Activated CD4-positive, alpha-beta T cell treated with anti-CD3 and anti-CD28 coated beads, Interleukin-2, amount 50 U/mL, for 4 hours (primary cell): ENCODE measurements around the gene CEP112.

ENCODE experiments used
- DNase-seq, 2 experiments: peaks; one replicate each; pipeline ENCODE4 v3.0.0-alpha.2; 2020

The CEP112 gene

DNA sequence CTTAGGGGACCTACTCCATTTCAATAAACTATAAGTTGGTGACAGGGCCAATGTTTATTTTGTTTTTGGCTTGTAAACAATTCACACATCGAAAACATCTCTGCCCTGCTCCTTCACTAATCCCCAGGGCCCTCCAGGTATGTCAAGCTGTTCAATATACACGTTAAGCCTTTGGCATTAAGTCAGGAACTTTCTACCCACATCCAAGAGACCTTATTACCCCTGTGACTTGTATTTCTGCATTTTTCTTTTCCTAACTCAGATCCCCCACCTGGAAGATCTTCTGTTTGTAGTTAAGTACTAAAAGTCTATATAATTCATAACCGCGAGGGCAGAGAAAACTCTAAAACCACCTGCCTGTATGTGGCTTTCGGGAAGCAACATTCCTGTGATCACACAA lies 523.7 kb downstream of the CEP112 start:
- DNase-seq: no peak

DNA sequence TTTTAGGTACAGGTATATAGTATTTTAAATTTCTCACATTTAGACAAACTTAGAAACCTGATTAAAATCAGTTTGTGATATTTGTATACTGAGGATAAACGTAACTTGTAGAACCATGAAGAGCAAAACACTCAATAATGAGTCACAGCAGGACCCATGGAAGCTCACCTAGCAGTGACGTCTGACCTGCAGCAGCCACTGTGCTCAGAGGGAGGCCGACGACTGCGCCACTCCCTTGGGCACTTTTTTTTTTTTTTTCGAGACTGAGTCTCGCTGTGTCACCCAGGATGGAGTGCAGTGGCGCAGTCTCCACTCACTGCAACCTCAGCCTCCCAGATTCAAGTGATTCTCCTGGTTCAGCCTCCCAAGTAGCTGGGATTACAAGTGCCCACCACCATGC lies 524.3 kb downstream of the CEP112 start:
- DNase-seq: no peak

DNA sequence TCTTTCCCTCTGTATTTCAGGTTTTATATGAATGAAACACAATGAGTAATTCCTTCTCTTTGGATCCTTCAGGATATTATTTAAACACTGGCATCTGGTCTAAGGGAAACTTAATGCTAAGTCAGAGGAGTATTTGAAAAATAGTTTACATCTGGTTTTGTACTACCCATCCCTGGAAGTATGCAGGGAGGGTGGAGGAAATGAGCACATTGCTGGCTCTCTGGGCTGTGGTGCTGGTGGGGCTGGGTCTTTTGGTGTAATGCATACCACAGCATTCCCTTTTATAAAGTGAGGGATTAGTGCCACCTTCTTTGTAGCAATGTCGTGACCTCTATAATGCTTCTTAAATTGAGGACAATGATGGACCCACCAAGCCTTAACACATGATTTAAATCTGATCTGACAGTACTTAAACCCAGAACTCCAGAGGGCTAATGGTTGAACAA lies 525.0 kb downstream of the CEP112 start:
- no peak for DNase-seq

DNA sequence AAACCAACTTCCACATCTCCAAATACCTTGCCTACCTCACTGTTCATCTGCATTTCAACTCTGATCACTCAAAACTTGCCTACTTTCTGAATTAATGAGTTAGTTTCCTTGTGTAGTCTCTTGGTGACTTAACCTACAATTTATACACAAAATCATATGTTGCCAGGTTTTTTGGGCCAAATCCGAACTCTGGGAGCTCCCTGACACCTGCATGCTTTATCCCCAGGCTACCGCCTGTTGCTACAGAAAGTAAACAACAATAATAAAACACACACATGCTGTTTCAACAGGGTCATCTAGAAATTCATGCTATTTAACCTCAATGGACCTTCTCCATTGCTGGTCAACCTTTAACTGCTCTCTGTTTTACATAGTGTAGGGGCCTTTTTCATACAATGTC lies 526.0 kb downstream of the CEP112 start:
- no peak for DNase-seq

DNA sequence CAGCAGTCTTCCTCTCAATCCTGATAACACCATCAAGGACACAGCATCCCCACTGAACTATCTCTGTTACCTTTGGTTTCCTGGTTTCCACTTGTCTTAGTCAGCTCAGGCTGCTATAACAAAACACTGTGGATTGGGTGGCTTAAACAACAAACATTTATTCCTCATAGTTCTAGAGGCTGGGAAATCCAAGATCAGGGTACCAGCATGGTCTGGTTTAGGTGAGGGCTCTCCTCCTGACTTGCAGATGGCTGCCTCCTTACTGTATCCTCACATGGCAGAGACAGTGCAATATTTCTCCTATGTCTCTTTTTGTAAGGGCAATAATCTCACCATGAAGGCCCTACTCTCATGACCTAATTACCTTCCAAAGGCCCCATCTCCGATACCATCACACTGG lies 527.2 kb downstream of the CEP112 start:
- no peak for DNase-seq

DNA sequence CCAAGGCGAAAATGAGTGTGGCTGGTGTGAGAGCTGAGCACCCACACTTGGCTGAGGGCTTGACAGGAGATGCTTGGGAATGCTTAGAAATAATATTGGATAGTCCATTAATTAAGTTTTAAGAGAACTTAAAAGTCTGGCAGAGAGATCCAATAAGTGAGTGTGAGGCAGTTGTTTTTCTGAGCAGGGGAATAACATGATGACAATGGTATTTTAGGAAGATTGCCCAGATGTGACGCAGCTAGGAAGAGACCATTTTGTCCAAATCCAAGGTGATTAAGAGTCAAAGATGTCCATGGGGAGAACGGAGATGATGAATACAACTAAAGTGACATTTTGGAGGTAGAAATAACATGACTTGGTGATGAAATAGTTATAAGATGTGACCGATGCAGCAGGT lies 527.7 kb downstream of the CEP112 start:
- DNase-seq: no peak

DNA sequence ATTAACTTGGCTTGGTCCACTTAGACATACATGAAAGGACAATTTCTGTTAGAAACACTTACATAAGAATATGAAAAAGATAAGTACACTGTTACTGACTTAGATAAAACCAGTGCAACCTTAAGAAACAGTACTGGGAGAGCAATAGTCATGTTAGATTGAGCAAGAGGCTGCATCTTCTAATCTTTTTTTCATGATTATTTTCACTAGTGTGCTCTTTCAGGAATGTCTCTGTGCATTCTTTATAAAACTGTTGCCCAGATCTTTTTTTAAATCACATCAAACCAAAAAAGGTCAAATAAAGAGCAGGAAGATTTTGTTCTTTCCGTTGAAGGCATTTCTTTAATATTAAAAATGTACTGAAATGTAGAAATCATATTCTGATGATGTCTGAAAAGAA lies 529.7 kb downstream of the CEP112 start:
- no peak for DNase-seq

DNA sequence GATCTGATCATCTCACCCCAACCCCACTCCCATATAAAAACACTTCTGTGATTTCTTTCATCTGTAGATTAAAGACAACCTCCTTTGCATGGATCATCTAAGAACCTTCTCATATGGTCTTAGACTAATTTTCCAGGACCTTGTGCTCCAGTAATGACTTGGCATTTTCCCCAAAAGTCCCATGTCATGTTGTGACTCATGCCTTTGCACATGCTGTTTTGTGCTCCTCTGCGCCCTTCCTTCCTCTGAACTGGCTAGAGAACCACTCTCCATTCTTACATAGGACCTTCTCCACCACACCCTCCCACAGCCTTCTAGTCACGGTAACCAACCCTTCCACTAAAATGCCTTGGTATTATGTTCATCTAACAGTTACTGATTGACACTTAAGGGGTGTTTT lies 531.0 kb downstream of the CEP112 start:
- no peak for DNase-seq

DNA sequence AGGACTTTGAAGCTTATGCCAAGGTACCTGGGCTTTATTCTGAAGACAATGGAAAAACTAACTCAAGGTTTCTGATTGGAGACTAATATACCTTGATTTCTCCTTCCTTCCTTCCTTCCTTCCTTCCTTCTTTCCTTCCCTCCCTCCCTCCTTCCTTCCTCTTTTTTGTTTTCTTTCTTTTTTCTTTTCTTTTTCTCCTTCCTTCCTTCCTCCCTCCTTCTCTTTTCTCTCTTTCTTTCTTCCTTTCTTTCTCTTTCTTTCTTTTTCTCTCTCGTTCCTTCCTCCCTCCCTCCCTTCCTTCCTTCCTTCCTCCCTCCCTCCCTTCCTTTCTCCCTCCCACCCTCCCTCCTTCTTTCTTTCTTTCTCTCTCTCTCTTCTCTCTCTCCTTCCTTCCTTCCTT lies 531.9 kb downstream of the CEP112 start:
- no peak for DNase-seq

DNA sequence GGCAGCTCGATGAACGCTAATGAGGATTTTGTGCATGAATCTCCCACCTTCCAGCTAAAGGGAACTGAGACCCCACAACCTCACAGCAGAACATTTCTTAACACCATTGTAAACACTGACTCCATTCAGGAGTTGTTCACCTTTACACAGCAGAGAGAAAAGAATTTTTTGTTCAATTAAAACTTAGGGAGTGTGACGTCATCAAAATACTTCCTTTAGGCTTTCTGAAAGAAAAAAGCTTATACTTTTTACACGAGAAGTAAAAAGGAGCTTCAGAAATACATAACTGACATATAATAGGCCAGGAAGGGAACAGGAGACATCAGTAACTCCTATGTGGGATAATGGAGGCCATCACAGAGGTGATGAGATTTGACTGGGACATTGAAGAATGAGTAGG lies 532.4 kb downstream of the CEP112 start:
- DNase-seq: no peak

DNA sequence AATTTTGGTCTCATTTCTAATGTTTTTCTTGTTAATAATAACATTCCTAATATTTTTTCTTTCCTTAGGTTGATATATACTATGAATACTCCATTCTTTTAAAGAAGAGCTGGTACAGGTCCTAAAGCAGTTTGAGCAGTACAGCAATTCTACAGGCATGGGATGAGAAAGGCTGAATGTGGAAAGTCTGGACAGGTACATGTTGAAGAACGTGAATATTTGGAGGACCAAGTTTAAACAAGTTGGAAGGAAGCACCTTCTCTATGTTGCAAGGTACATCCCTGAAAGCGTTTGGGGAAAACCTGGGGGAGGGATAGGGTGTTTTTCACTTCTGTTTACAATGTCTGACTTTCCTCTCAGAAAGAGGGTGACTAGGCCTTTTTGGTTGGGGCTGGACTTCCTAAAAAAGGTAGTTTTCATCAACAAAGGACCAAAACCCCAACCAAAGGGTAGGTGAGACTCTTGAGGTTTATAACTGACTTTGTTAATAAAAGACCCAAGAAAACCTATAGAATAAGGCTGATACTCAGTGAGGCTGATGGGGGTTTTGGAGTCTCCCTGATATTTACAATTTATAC lies 534.6 kb downstream of the CEP112 start:
- no peak for DNase-seq

DNA sequence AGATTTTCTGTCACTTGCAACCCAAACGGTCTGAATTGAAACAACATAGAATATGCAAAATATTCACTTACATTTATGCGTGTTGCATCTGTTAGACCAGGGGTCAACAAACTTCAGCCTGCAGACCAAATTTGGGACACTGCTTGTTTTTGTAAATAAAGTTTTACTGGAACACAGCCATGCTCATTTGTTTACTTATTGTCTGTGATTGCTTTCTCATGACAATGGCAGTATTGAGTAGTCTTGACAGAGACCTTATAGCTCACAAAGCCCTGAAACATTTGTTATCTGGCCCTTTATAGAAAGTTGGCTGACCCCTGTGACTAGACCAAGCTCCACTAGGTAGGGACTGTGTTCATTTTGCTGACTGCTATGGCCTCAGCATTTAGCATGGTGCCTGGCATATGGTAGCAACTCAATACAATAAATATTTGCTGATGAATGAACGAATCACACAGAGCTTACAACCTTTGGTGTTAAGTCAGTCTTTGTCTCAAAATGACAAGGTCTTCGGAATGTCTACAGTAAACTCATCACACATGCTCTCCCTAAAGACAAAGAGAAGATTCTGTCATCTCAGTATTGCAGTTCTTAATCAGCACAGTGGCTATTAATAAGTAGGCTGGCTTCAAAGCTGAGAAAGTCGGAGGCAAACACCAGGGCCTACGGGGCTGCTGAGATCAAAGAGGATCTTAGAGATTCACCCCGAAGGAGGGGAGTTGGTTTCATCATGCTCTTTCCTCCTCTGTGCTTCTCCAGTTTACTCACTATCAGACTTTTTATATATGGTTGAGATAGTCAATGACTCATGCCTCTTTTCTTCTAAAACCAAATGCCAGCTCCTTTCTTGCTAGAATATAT lies 535.3 kb downstream of the CEP112 start:
- DNase-seq: no peak

DNA sequence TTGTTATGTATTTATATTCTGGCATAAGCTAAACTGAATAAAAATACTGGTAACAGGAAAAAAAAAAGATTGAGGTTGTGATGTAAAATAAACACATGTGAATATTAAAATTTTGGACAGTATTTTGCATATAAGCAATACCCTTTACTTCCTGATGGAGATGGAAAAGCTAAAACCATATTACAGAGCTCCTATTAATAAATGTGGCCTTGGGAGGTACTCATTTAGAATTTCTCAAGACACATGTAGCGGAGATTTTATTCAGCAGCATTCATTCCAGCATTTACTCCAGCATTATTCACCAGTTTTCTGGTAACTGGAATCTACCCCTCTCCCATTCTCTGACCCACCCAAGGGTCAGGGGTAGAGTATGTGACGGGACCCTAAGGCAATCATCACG lies 536.2 kb downstream of the CEP112 start:
- DNase-seq: no peak

DNA sequence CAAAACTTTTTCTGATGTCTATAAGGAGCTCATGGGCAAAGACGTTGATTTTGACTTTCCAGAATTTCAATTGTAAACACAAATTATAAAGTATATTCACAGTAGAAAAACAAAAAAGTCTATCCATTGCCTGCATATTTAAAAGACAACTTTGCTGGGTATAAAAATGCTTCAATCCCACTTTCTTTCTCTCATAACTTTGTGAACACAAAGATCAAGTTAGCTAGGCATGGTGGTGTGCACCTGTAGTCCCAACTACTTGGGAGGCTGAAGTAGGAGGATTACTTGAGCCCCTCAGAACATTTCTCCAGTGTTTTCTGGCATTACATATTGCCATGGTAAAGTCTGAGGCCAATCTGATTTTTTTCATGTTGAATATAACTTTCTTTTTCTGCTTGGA lies 547.4 kb downstream of the CEP112 start:
- no peak for DNase-seq

DNA sequence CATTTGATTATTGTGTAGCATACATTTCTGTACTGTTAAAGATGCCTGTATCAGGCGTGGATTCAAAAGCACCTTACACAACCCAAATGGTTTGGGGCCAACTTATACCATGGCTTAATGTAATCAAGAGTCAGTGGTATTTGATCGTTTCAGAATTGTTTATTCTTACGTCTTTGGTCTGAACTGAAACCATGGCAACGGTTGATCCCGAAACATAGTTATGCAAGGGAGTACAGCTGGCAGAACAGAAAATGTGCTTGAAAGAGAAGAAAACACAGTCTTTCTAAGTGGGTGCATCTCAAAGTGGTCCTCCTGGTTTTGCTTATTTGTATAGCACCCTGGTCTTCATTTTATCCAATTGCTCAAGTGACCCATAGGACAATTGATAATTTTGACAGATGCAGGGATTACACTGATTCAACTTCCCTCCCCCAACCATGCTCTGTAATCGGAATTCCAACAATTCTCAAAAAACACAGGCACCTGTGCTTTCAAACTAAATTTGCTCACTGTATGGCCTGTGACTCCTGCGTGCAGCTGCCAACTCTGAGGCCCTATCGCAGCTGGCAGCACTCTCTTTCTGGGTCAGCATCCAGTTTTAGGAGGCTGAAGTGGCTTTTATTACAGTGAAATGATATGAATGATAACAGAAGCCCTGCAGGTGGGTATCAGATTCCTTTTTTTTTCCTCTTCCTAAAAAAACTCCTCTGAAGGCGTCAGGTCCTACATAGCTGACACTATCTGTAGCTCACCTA lies 553.5 kb downstream of the CEP112 start:
- DNase-seq: no peak

DNA sequence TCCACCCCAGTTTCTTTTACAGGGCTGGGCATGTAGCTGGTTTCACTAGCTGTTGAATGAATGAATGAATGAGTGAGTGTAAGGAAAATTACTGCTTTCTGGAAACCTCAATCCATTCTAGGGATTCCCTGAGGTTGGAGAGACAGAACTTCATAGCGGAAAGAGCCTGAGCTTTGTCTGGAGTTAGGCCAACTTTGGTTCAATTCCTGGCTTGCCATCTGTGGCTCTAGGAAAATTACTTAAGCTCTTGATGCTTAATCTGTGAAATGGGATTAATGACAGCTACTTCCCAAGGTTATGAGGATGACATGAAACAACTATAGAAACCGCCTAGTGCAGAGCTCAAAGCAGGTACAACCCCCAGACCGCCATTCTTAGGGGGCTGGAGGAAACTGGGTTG lies 554.1 kb downstream of the CEP112 start:
- no peak for DNase-seq

DNA sequence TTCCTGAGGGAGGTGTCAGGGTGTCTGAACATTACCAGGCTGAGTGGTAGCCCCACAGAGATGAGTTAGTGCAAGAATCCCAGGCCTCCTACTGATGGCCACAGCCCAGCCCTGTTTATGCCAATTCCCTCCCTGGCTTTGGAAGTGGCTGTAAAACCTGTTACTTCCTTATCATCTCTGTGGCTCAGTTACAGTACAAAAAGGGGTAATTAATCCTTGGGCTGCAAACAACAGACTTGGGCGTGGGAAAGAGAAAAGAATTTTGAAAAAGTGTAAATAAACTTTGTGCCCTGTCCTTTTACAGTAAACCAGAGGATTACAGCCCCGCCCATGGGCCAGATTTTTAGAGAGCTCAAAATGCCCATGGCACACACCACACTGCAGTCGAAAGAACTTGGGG lies 557.4 kb downstream of the CEP112 start:
- no peak for DNase-seq

DNA sequence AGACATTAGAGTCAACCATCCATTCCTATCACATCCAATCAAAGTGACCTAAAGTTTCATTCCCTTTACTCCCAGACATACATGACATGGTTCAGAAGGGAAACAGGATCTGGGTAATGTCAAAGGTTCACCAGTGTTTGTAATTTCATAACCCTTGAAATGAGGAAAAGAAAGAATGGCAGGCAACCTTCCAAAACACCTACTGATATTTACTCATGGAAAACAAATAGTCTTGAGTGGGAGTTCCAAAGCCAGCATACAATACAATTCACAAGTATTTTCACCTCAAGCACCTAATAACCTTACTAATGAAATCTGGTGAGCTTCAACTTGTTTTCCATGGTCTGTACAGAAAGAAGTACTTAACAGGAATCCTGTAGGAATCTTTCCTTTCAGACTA lies 557.9 kb downstream of the CEP112 start:
- DNase-seq: no peak

DNA sequence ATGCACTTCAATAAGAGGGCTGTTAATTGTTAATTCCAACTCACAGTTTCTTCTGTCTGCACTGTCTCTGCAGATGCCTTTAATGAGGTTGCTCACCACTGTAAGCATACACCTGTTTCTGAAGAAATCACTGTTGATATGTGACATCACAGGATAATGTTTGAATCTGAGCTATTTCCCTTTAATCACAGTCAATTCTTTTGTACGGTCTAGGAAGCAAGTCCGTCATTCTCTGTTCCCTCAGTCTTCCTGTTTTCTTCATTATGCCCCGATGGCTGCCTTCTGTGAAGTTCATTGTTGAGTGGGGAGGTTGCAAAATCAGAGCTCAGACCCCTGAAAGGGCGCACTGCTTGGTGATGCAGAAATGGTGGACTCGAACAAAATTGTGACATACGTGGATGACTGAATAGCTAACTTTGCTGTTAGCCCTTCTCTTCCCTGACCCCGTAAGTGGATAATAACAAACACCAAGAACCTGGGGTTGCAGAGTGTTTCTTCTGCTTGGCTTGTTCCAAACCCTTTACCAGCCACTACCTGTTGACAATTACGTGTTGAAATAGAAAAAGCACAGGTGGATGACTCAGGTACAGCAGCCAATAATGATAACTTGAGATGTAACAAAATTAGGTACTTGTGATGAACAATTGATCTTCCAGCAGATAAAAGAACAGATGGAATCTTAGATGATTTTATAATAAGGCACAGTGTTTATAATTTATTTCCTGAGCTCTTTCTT lies 558.6 kb downstream of the CEP112 start:
- no peak for DNase-seq

DNA sequence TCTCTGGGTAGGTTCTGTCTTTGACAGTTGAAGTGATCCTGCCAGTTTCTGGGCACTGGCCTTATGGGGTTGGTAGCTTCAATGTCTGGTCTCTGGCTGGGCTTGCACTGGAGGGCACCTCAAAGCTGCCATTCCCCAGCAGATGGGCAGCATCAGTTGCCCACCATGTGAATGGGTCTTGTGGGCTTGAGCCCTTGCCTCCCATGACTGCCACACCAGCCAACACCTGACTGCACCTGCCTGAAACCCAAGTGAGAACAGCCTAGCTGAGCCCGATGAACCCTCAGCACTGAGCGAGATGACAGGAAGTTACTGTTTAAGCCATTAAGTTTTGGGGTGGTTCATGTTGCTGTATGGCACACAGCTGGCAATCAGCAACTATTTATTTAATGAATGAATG lies 561.4 kb downstream of the CEP112 start:
- no peak for DNase-seq

DNA sequence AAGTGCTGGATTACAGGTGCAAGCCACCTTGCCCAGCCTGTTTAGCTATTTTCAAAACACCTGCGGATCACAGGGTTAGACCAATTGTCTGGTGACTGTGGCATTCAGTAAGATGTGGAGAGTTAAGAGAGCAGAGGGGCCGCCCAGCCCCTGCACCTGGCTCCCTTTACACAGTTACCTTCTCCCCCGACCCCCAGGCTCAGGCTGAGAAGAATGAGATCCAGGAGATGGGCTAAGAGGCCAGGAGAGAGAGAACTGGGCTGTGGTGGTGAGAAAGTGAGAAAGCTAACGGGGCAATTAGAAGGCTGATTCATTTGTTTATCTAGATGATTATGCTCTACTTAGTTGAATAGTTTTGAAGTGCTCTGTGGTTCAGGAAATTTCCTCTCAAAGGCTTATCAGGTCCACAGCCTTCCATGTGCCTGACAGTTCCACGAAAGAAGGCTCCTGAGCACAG lies 562.7 kb downstream of the CEP112 start:
- no peak for DNase-seq

DNA sequence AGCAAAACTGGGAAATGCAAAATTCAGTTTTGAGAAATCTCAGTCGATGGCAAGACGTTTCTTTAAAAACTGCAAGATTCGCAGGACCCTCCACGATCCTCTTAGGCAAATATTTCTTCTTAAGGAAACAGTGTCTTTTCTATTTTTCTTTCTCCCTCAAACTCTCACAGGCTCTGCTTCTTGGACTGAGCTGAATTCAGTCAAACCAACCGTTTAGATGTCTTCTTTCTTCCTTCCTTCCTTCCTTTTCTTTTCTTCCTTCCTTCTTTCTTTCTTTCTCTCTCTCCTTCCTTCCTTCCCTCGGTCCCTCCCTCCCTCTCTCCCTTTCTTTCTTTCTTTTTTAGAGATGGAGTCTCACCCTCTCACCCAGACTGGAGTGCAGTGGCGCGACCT lies 563.3 kb downstream of the CEP112 start:
- DNase-seq: no peak
